Measurements from ENCODE around the gene CEACAM20. TPM values are rescaled to one million over a fixed set of nuclear protein-coding genes. Genes with fewer than 3 reads are reported as not detected.

The CEACAM20 gene
- total and polyA plus RNA-seq, 12 donors = 0.07 to 0.50 (median 0.20) TPM; not detected in 9

DNA sequence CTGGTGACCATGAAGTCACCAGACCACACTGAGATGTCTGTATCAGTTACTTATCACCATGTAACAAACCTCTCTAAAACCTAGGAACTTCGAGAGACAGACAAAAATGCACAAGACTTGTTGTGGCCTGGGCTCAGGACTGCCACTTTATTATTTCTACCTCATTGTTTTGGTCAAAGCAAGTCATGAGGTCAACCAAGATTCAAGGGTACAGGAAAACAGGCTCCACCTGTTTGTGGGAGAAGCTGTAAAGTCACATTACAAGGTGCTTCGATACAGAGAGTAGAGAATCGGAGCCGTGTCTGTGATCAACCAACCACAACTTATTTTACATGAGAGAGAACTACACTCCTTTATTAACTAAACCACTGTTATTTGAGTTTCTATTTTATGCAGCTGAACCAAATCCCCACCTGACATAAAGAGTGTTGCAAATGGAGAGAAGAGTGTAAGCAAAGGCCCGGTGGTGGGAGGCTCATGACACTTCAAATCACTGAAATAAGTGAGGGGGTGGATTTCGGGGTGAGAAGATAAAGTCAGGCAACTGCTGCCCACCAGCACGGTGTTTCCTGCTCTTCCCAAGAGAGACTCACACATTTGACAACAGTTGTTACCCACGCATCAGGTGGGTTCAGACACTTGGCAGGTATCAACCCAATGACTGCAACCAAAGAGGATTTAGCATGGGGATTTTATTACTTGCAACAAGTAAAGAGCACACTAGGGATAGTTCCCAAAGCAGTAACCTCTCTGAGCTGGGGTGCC lies 44.9 kb upstream of the CEACAM20 start:
- no peak for TF ChIP-seq POLR2A (IDR thresholded peaks at IDR 0.05)
- TF ChIP-seq, protein P1, sequence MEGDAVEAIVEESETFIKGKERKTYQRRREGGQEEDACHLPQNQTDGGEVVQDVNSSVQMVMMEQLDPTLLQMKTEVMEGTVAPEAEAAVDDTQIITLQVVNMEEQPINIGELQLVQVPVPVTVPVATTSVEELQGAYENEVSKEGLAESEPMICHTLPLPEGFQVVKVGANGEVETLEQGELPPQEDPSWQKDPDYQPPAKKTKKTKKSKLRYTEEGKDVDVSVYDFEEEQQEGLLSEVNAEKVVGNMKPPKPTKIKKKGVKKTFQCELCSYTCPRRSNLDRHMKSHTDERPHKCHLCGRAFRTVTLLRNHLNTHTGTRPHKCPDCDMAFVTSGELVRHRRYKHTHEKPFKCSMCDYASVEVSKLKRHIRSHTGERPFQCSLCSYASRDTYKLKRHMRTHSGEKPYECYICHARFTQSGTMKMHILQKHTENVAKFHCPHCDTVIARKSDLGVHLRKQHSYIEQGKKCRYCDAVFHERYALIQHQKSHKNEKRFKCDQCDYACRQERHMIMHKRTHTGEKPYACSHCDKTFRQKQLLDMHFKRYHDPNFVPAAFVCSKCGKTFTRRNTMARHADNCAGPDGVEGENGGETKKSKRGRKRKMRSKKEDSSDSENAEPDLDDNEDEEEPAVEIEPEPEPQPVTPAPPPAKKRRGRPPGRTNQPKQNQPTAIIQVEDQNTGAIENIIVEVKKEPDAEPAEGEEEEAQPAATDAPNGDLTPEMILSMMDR (IDR thresholded peaks at IDR 0.05) = no peak
- Histone ChIP-seq H3K27me3 (no peaks in the 10 kb centered on the region), H3K9me3 (replicated peaks in 1 of 3) (no peaks in the 10 kb centered on the region), H3K4me3 (no peak overlapping the region), H3K27ac (no peak overlapping the region), H3K4me1 (replicated peaks in 1 of 2) (peaks cover 23 to 29% of the 10 kb centered on the region in 2 donors), H3K36me3 (replicated peaks in 1 of 2) (no peaks in the 10 kb centered on the region)
- no peak for DNase-seq
- 90 to 96% (median 92%) methylated on average over 8 of the region's 8 CpGs for WGBS, 4 donors
- intact Hi-C loops (cut with DNase I) = loop anchor here (5.0 kb wide), 2 partner anchors 68 to 83 kb away; partner anchors contain the start of gene PVR (in 1 of the 2)

DNA sequence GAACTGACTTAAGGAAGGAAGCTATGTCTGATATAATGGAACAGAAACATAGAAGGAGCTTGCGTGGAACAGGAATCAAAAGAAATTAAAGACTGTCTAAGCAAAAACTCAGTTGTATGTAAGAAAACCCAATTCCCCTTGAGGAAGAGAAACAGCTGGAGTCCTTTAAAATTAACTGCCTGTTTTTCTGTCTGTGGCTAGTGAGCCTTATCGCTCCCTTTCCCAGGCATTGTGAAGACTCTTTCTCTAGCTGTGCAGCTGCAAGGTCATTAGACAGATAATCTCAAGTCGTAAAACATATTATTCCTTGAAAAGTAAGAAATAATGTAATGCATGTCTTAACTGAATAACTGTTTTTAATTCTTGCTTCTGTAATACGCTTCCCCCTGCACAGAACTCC lies 44.2 kb upstream of the CEACAM20 start:
- no peaks in the 10 kb centered on the region for H3K9me3 ChIP-seq (replicated peaks in 1 of 3)
- 31 to 38% (median 35%) methylated on average over 4 of the region's 4 CpGs for WGBS, 4 donors

DNA sequence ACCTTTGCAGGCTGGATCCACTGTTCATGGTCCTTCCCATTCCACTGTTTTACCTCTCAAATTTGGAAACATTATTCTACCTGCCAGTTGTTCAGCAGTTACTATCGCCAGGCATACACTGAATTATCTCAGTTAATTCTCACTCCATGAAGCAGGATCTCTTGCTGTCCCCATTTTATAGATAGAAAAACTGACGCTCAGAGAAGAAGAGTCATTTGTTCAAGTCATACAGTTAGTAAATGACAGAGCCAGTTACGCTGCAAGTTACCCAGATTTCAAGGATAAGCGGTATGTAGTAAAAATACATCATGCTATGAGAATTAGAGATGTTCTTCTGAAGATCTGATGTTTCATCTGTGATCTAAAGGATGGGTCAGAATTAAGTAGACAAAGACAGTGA lies 43.7 kb upstream of the CEACAM20 start:
- Histone ChIP-seq H3K36me3 (replicated peaks in 1 of 2) (no peaks in the 10 kb centered on the region), H3K9me3 (replicated peaks in 1 of 3) (no peaks in the 10 kb centered on the region), H3K4me3 (no peak overlapping the region), H3K4me1 (replicated peaks in 1 of 2) (peaks cover 23 to 29% of the 10 kb centered on the region in 2 donors), H3K27me3 (no peaks in the 10 kb centered on the region), H3K27ac (no peak overlapping the region)
- 80 to 85% (median 80%) methylated on average over 4 of the region's 4 CpGs for WGBS, 4 donors
- no peak for DNase-seq
- TF ChIP-seq, protein P1 (IDR thresholded peaks at IDR 0.05) = no peak
- TF ChIP-seq POLR2A (IDR thresholded peaks at IDR 0.05) = no peak
- intact Hi-C loops (cut with DNase I) = loop anchor here (5.0 kb wide), 2 partner anchors 69 to 84 kb away; partner anchors contain the start of gene PVR (in 1 of the 2)

More for the DNA sequence above, 44.2 kb upstream of the CEACAM20 start:
- no peak for DNase-seq
- Histone ChIP-seq H3K36me3 (replicated peaks in 1 of 2) (no peaks in the 10 kb centered on the region), H3K27me3 (no peaks in the 10 kb centered on the region), H3K27ac (no peak overlapping the region), H3K4me1 (replicated peaks in 1 of 2) (peaks cover 23 to 29% of the 10 kb centered on the region in 2 donors), H3K4me3 (no peak overlapping the region)
- TF ChIP-seq POLR2A (IDR thresholded peaks at IDR 0.05) = no peak
- TF ChIP-seq, protein P1 (IDR thresholded peaks at IDR 0.05) = no peak
- intact Hi-C loops (cut with DNase I) = loop anchor here (5.0 kb wide), 2 partner anchors 69 to 84 kb away; partner anchors contain the start of gene PVR (in 1 of the 2)

DNA sequence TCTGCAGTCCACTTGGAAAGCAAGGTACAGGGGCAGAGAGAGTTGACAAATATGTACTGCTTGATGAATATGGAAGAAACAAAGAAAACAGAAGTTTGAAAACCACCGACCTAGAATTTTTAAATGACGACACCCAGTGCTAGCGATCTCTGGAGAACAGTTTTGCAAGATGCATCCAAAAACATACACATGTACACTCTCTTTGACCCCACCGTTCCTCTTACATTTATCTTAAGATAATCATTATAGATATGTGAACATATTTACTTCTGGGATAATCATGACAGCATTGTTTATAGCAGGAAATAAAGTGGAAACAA lies 43.1 kb upstream of the CEACAM20 start:
- no peaks in the 10 kb centered on the region for H3K36me3 ChIP-seq (replicated peaks in 1 of 2)
- intact Hi-C loops (cut with DNase I) = loop anchor here (5.0 kb wide), 2 partner anchors 70 to 85 kb away; partner anchors contain the start of gene PVR (in 1 of the 2)
- no peak overlapping the region for H3K4me3 ChIP-seq
- no peaks in the 10 kb centered on the region for H3K9me3 ChIP-seq (replicated peaks in 1 of 3)
- peaks cover 23 to 29% of the 10 kb centered on the region in 2 donors for H3K4me1 ChIP-seq (replicated peaks in 1 of 2)
- no peak for TF ChIP-seq POLR2A (IDR thresholded peaks at IDR 0.05)
- TF ChIP-seq, protein P1 (IDR thresholded peaks at IDR 0.05) = no peak
- 15 to 35% (median 29%) methylated on average over 4 of the region's 4 CpGs for WGBS, 4 donors
- H3K27ac ChIP-seq = no peak overlapping the region
- H3K27me3 ChIP-seq = no peaks in the 10 kb centered on the region
- DNase-seq = no peak

Measured in adrenal gland (tissue), 12 donors.